Thoracic aorta endothelial cell (primary cell): ENCODE measurements around the gene GABARAPL2. TPM values are rescaled to one million over a fixed set of nuclear protein-coding genes. Genes with fewer than 3 reads are reported as not detected.

Experiments used
- total RNA-seq: library from RNA; depleted of rRNA; stranded (reverse); fragments of >200 nt; gene quantifications from 2 replicates; pipeline ENCODE4 v1.2.3, GENCODE V29; 2012

Gene GABARAPL2
- 49.7 and 50.1 TPM in 2 replicates for total RNA-seq

GRCh38 chr16:75566040-75566757 is at the start of gene GABARAPL2:
GABARAPL2 (plus strand) TSS chr16:75566379; CDS start chr16:75566487, 108 bp downstream.

GRCh38 chr16:75535901-75536300 is 30.3 kb upstream of the GABARAPL2 start, which contains the start of gene CHST5:
CHST5 (minus strand) TSS chr16:75536108; CDS start chr16:75530384, 5,724 bp downstream.

GRCh38 chr16:75555707-75556430 is 10.3 kb upstream of the GABARAPL2 start, which contains the start of gene TMEM231:
TMEM231 (minus strand) TSS chr16:75556252; CDS start chr16:75556209, 43 bp downstream.

GRCh38 chr16:75622761-75623605 is 56.8 kb downstream of the GABARAPL2 start, which contains the start of gene ADAT1:
ADAT1 (minus strand) TSS chr16:75623281; CDS start chr16:75620799, 2,482 bp downstream.

Other genes with a start within 250 kb of the GABARAPL2 start
- 76.3 and 91.3 TPM in 2 replicates for gene CFDP1, start 132.9 kb upstream of the GABARAPL2 start, total RNA-seq
- gene TMEM170A, start 101.7 kb upstream of the GABARAPL2 start, total RNA-seq: 32.4 and 44.2 TPM in 2 replicates
- 0.40 and 1.3 TPM in 2 replicates for gene CHST6, start 70.9 kb upstream of the GABARAPL2 start, total RNA-seq
- gene CHST5, start 30.3 kb upstream of the GABARAPL2 start, total RNA-seq: not detected in 2 replicates
- gene TMEM231, start 10.1 kb upstream of the GABARAPL2 start, total RNA-seq: 11.3 and 11.7 TPM in 2 replicates
- 74.5 and 82.1 TPM in 2 replicates for gene ADAT1, start 56.9 kb downstream of the GABARAPL2 start, total RNA-seq
- 220 and 225 TPM in 2 replicates for gene KARS1, start 81.3 kb downstream of the GABARAPL2 start, total RNA-seq
- 34.5 and 42.3 TPM in 2 replicates for gene TERF2IP, start 81.4 kb downstream of the GABARAPL2 start, total RNA-seq
- gene CPHXL2, start 110.6 kb downstream of the GABARAPL2 start, total RNA-seq: not detected in 2 replicates
- gene DUXB, start 135.1 kb downstream of the GABARAPL2 start, total RNA-seq: not detected in 2 replicates
- not detected in 2 replicates for gene CPHXL, start 160.1 kb downstream of the GABARAPL2 start, total RNA-seq